Right lobe of liver (tissue), 4 donors: Measurements from ENCODE around the gene CCZ1.
"Not testable (repeated sequence)": the region's sequence is repeated elsewhere in the genome, so short reads cannot be mapped to it uniquely, and the experiment has no call there.

Source experiments
- POLR2A ChIP-seq: fragments of 450-650 bp; IDR thresholded peaks from one replicate; pipeline ENCODE4 v1.6.1; 2017; ENCODE audit warnings: antibody characterized with exemption, mild to moderate bottlenecking
- TF ChIP-seq, protein P1 (sequence below), 4 donors: fragments of 200-600 bp in 3 of 4; fragments of 450-650 bp in 1 of 4; IDR thresholded peaks; one replicate each; pipeline versions ENCODE4 v1.5.1 to v1.8.0; 2016 to 2022; ENCODE audit warnings: antibody characterized with exemption in 4 of 4, mild to moderate bottlenecking in 2 of 4
- donor health status: DM: no; HTN: no; CAD: no.
- donor health status: DM: no; HTN: no; CAD: no.
- donor health status: DM: no; HTN: yes; CAD: no.

DNA sequence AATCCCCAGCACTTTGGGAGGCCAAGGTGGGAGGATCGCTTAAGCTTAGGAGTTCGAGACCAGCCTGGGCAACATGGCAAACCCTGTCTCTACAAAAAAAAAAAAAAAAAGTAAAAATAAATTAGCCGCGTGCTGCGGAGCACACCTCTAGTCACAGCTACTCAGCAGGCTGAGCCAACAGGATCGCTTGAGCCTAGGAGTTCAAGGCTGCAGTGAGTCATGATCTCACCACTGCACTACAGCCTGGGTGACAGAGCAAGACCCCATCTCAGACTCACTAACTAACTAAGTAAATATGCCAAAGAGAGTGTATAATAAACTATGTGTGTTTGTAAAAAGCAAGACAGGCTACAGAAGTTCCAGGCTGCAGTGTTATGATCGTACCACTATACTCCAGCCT is 65.3 kb downstream of the CCZ1 start:
- TF ChIP-seq, protein P1, sequence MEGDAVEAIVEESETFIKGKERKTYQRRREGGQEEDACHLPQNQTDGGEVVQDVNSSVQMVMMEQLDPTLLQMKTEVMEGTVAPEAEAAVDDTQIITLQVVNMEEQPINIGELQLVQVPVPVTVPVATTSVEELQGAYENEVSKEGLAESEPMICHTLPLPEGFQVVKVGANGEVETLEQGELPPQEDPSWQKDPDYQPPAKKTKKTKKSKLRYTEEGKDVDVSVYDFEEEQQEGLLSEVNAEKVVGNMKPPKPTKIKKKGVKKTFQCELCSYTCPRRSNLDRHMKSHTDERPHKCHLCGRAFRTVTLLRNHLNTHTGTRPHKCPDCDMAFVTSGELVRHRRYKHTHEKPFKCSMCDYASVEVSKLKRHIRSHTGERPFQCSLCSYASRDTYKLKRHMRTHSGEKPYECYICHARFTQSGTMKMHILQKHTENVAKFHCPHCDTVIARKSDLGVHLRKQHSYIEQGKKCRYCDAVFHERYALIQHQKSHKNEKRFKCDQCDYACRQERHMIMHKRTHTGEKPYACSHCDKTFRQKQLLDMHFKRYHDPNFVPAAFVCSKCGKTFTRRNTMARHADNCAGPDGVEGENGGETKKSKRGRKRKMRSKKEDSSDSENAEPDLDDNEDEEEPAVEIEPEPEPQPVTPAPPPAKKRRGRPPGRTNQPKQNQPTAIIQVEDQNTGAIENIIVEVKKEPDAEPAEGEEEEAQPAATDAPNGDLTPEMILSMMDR (IDR thresholded peaks at IDR 0.05): not testable (repeated sequence)
- not testable (repeated sequence) for TF ChIP-seq POLR2A
